Stimulated activated CD8-positive, alpha-beta memory T cell treated with anti-CD3 and anti-CD28 coated beads, Interleukin-15, amount 100 ng/mL, for 48 hours (primary cell): ENCODE measurements around the gene COL4A2.

Source experiments
- DNase-seq, 2 donors: peaks; one replicate each; pipeline ENCODE4 v3.0.0-alpha.2; 2020; ENCODE audit warnings: low read depth in 2 of 2

Gene COL4A2

GRCh38 chr13:110533771-110534670, 226.9 kb downstream of the COL4A2 start:
- no peak for DNase-seq

GRCh38 chr13:110535526-110535925, 228.4 kb downstream of the COL4A2 start:
- no peak for DNase-seq

GRCh38 chr13:110536006-110536693, 229.1 kb downstream of the COL4A2 start:
- no peak for DNase-seq

- DNase-seq, result no peak
Measured at GRCh38 chr13:110538632-110539031, 231.5 kb downstream of the COL4A2 start.

DNA sequence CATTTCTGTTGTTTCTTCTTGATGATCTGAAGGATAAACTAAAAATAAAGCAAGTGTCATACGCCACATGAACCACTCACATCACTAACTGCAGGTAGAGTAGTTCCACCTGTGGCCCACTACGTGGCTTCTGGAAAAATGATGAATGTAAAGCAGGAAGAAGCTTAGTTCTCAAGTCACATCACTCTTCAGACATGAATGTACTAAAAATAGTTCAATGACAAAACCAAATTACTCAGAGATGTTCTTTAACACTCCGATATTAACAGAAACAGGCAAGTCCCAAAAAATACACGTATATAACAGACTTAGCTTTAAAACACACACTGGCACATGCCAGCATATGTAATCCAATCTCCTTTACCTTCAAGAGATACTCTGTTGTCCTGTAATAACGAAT, 232.8 kb downstream of the COL4A2 start:
- DNase-seq, result no peak

DNA sequence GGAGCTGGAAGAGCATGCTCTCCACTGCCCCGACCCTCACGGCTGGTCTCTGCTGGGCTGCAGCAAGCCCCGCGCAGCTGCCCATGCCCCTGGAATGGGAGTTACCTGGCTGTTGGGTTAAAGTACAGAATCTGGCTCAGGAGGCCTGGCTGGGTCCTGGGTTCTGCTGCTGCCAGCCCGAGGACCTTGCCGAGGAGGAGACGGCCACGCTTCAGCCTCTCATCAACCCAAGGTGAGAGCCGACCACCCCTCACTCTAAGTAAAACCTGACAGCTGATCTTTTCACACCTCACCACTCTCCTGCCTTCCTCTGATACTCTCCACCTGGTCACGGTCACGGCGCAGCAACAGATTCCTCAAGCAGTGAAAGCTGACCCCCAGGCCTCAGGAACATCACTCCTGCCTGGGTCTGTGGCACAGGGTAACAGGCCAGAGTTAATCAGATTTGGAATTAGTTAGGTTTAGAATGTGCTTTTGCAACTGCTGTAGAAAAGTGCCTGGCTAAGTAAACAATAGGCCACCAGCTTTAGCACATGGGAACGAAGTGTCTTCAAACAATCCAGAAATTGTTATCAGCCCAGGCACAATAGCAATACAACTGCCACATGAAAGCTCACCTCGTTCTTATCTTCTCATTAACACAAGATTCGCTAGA, 233.9 kb downstream of the COL4A2 start:
- no peak for DNase-seq

- DNase-seq, result no peak
Measured at GRCh38 chr13:110541526-110541920, 234.4 kb downstream of the COL4A2 start.

DNA sequence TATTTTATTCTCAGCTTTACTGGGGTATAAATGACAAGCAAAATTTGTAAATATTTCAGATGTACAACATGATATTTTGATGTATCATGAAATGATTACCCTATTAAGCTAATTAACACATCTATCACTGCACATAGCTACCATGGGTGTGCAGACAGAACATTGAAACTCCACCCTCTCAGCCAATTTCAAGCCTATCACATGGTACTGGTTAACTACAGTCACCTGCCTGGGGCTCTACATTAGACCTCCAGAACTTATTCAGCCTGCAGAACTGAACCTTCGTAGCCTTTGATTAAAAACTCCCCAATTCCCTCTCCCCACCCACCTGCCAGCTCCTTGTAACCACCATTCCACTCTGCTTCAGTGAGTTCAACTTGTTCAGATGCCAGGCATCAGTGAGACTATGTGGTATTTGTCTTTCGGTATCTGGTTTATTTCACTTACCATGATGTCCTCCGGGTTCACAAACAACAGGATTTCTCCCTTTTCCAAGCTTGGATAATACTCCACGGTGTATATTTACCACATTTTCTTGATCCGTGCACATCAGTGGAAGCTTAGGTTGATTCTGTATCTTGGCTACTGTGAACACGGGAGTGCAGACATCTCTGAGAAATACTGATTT, 235.2 kb downstream of the COL4A2 start:
- DNase-seq, result no peak

DNA sequence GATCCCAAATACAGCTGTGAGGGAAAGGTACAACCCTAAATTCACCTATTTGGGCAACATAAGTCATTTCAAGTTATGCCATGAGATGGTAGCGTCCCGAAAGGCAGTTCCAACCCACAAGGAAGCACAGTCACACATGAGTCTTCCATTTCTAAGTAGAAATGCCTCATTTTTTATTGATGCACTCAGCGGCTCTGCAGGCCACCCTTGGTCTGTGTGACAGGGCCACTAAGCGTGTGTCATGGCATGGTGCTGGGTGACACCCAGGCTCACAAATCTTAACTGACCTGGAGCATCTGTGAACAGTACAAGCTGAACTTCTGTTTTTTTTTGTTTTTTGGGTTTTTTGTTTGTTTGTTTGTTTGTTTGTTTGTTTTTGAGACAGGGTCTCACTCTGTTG, 239.3 kb downstream of the COL4A2 start:
- no peak for DNase-seq

DNA sequence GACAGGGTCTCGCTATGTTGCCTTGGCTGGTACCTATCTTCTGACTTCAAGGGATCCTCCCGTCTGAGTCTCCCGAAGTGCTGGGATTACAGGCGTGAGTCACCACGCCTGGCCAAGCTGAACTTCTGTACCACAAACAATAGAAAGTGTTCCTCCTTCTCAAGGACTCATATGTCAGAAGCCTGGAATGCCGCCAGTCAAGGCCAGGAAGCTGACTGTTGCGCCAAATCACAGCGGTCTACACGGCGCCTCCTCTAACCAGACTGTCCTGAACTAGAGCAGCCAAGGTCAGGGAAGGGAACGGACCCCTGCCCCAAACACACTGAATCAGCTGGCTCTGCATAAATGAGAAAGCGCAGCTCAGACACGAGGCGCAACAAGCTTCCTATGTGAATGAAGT, 239.8 kb downstream of the COL4A2 start:
- no peak for DNase-seq

- no peak for DNase-seq
Measured at GRCh38 chr13:110548891-110549794, 242.1 kb downstream of the COL4A2 start.

- DNase-seq, result no peak
Measured at GRCh38 chr13:110549795-110550160, 242.7 kb downstream of the COL4A2 start.

DNA sequence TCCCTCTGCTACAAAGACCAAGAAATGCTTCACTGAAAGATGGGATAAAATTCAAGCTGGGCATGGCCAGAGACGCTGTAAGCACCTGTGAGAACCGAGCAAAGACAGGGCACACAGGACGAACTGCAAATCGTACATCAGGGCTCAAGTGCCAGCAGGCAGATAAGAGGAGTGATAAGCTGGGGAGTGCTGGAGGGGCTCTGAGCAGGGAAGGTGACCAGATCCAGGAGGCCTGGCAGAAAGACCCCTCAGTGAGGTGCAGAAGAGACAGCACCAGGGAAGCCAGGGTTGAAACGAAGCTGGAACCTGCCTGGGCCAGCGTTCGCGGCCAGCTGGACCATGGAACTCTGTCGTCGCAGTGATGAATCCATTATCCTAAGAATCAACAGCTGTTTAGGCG, 244.2 kb downstream of the COL4A2 start:
- DNase-seq, result no peak

GRCh38 chr13:110552767-110553166, 245.7 kb downstream of the COL4A2 start:
- no peak for DNase-seq

DNA sequence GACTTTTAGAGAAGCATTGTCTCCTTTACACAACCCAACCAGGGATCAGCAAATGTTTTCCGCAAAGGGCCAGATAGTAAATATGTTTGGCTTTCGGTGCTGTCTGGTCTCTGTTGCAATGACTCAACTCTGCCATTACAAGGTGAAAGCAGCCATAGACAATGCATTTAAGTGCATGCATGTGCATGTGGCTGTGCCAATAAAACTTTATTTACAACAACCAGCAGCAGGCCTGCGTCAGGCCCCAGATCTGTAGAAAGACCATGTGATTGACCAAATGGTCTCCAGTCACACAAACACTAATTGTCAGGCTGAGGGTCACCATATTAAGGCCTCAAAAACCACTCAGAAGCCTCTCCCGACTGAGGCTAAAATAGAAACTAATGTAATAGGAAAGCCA, 246.3 kb downstream of the COL4A2 start:
- DNase-seq, result no peak

DNA sequence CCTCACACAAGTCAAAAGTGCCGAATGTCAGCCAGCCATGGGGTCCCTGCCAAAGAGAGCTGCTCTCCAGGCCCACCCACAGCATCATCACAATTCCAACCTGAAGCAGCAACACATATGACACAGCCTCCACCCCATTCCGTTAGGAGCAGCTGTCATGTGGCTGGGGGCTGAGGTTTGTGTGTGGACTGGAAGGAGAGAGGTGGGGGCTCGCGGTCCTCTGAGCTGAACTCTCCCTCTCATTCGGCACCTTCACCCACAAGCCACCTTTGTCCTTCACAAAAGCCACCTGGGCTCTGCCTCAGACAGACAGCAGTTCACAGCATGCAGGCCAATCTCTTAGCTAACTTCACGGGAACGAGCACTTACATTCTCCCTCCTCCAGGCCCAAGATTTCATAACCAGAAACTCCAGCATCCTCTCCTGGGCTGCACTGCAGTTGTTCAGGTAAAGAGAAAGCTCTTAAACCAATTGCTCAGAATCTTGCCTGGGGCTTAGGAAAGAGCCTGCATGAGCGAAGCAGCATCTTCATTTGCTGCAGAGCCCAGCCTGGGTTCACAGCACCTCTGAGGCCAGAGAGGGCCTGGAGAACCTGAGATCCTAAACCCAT, 247.2 kb downstream of the COL4A2 start:
- no peak for DNase-seq

DNA sequence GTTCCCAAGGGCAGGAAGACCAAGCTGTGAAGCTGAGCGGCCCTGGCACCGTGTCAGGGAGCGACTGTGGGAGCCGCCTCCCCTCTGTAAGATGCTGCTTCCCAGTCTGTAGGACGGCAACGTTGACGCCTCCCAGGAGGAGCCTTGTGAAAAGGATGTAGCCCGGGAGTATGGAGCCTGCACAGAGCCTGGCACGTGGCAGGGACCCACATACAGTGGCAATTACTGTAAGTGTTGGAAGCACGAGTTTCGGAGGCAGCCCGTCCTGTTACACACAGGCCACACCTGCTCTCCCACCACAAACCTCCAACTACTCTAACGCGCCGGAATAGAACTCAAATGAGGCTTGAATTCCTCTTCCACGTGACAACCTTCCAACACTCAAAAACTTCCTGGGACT, 247.9 kb downstream of the COL4A2 start:
- no peak for DNase-seq

DNA sequence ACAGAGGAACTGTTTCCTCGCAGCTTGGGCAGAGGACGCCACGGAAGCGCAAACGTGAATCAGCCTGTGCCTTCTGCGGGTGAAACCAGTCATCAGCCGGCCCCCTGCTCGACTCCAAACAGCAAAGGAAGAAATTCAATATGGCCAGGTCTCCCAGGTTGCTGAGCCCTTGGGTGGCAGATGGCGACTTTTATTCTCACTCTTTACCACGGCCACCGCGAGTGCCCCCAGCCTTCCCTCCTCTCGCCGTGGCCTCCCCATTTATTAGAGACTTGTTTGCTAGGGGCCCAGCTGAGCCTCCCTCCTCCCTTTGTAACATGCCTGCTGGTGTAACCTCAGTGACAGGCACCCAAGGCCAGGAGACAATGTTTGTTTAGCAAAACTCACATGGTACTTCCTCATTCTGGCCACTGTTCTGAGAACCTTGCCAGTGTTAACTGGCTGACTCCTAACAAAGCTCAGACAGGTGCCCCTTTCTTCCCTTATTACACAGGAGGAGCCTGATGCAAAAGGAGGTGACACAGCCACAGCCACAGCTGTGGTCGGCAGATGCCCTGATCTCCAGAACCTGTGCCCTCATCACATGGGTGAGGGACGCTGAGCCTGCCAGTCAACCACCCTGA, 248.6 kb downstream of the COL4A2 start:
- DNase-seq, result no peak

DNA sequence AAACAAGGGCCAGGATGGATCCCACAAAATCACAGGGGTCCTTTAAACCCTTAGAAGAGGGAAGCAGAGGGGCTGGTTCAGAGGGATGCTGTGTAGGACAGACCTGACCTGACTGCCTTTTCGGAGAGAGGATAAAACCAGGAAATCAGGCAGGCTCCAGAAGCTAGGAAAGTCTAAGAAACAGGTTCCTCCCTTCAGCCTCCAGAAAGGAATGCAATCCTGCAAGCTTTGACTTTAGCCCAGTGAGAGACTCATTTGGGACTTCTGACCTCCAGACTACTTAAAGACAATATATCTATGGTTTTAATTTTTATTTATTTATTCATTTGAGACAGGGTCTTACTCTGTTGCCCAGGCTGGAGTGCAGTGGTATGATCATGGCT, 249.1 kb downstream of the COL4A2 start:
- DNase-seq, result no peak

DNA sequence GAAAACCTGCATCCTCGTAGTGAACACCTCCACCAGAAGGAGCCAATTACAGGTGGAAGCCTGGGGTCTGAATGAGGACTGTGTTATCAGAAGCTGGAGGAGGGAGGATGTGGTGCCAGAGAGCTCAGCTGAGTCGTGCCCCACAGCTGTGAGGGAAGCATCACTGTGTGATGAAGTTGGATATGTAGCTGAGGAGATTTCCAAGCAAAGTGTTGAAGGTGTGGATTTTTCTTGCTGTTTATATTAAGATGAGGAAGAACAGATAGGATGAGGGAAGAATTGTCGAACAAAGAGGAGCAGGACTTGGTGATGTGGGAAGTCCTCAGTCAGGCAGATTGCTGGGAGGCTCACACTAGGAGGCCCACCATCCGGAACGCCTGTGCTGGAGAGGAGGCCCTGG, 250.0 kb downstream of the COL4A2 start:
- no peak for DNase-seq
